Endothelial cell (in vitro differentiated cells): ENCODE data around the gene PCNX2. TPM values are rescaled to one million over a fixed set of nuclear protein-coding genes. Genes with fewer than 3 reads are reported as not detected.

Source experiments
- DNase-seq: peaks from one replicate; pipeline ENCODE4 v3.0.0; 2021; ENCODE audit warnings: low spot score
- H3K27ac Mint-ChIP-seq: one replicate; pipeline ENCODE4 v1.8.0; 2021; ENCODE audit warnings: mixed read lengths, inconsistent platforms; ENCODE audit not compliant: unreplicated experiment
- H3K27me3 Mint-ChIP-seq: one replicate; pipeline ENCODE4 v1.8.0; 2021; ENCODE audit warnings: mild to moderate bottlenecking, moderate library complexity, mixed read lengths, inconsistent platforms; ENCODE audit not compliant: unreplicated experiment
- H3K36me3 Mint-ChIP-seq: one replicate; pipeline ENCODE4 v1.8.0; 2021; ENCODE audit warnings: mild to moderate bottlenecking, low read depth, mixed read lengths, inconsistent platforms; ENCODE audit not compliant: unreplicated experiment
- H3K4me1 Mint-ChIP-seq: one replicate; pipeline ENCODE4 v1.8.0; 2021; ENCODE audit warnings: mild to moderate bottlenecking, mixed read lengths, inconsistent platforms; ENCODE audit not compliant: unreplicated experiment
- H3K4me3 Mint-ChIP-seq: one replicate; pipeline ENCODE4 v1.8.0; 2021; ENCODE audit warnings: mild to moderate bottlenecking, mixed read lengths, inconsistent platforms; ENCODE audit not compliant: unreplicated experiment
- H3K9me3 Mint-ChIP-seq: one replicate; pipeline ENCODE4 v1.8.0; 2021; ENCODE audit warnings: mixed read lengths, inconsistent platforms; ENCODE audit not compliant: unreplicated experiment
- total RNA-seq: library from RNA; stranded (reverse); fragmentation: NEBNext Ultra II Directional; extraction: Animal tissue kit (Norgen Biotek cat#: 25700); gene quantifications from one replicate; pipeline ENCODE4 v1.2.1, GENCODE V29; 2021; ENCODE audit not compliant: unreplicated experiment
- TF ChIP-seq, protein P1 (sequence below): fragments of 200-600 bp; sonication (generic); IDR thresholded peaks from one replicate; pipeline ENCODE4 v1.5.0; 2021; ENCODE audit warnings: antibody characterized with exemption; ENCODE audit not compliant: unreplicated experiment

PCNX2 gene
- total RNA-seq, 1 donor from 2014 or later: 24.0 TPM

DNA sequence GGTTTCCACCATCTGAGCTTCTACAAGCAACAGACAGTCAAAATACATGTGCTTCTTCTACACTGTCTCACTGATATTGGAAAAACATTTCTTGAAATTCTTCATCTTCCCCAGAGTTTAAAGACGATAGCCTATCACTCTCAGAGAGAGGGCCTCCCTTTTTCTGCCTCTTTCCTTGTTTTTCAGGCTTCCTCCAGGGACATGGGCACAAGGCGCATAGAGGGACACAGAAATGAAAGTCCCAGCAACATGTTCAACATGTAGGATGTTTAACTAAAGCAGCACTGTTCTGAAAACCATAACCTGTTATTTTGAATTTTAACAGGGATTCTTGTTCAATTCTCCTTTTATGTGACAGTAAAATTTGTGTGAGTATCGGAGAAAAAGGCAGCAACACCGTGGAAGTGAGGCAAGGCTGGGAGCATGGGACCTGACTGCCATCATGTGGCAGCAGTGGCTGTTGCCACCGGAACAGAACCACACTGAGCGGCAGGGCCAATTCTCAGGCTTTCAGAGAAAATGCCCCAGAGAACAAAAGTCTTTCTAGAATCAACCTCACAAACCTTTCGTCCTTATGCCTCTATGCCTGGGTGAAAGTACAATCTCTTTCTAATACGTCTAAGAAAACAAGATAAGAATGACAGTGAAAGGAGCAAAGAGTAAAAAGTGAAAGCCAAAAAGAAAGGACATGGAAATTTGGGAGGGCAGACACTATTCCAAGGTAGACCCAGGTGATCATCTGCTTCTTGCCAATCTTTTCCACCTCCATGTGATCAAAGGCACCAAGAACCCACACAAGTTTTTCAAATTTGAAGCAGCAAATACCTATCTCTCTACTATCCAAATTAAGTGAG lies 54.5 kb downstream of the PCNX2 start:
- peaks cover 4% of the 10 kb centered on the region for H3K36me3 Mint-ChIP-seq

DNA sequence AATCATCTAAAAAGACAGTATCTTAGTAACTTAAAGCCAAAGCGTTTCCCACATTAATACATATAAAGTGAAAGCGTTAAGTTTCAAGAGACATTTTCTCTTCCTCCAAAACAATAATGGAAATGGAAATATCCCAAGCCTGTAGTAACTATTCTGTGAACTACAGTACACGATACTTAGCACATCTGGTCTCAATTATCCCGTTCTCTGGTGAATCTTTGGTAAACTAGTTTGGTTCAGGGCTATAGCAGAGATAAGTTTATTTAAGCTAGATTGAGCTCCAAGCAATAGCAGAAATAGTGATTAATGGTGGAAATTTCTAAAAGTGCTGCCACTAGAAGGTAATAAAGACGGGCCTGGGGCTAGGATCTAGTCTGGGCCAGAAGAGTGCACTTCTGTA lies 55.2 kb downstream of the PCNX2 start:
- Mint-ChIP-seq H3K9me3 (no peaks in the 10 kb centered on the region), H3K36me3 (peaks cover 4% of the 10 kb centered on the region), H3K27me3 (peaks cover 1% of the 10 kb centered on the region), H3K4me1 (peaks cover 19% of the 10 kb centered on the region), H3K27ac (no peak overlapping the region), H3K4me3 (no peak overlapping the region)
- TF ChIP-seq, protein P1, sequence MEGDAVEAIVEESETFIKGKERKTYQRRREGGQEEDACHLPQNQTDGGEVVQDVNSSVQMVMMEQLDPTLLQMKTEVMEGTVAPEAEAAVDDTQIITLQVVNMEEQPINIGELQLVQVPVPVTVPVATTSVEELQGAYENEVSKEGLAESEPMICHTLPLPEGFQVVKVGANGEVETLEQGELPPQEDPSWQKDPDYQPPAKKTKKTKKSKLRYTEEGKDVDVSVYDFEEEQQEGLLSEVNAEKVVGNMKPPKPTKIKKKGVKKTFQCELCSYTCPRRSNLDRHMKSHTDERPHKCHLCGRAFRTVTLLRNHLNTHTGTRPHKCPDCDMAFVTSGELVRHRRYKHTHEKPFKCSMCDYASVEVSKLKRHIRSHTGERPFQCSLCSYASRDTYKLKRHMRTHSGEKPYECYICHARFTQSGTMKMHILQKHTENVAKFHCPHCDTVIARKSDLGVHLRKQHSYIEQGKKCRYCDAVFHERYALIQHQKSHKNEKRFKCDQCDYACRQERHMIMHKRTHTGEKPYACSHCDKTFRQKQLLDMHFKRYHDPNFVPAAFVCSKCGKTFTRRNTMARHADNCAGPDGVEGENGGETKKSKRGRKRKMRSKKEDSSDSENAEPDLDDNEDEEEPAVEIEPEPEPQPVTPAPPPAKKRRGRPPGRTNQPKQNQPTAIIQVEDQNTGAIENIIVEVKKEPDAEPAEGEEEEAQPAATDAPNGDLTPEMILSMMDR: no peak
- DNase-seq: no peak

More for the DNA sequence above, 54.5 kb downstream of the PCNX2 start:
- Mint-ChIP-seq H3K4me3 (no peak overlapping the region), H3K4me1 (peaks cover 19% of the 10 kb centered on the region), H3K27ac (no peak overlapping the region), H3K27me3 (peaks cover 1% of the 10 kb centered on the region), H3K9me3 (no peaks in the 10 kb centered on the region)
- TF ChIP-seq, protein P1: peak; percentile 29
- peak; percentile 68 for DNase-seq

- no peaks in the 10 kb centered on the region for H3K36me3 Mint-ChIP-seq
- no peaks in the 10 kb centered on the region for H3K9me3 Mint-ChIP-seq
- TF ChIP-seq, protein P1: no peak
- no peak overlapping the region for H3K27ac Mint-ChIP-seq
- H3K4me3 Mint-ChIP-seq: no peak overlapping the region
- H3K27me3 Mint-ChIP-seq: no peaks in the 10 kb centered on the region
- DNase-seq: no peak
- H3K4me1 Mint-ChIP-seq: peaks cover 26% of the 10 kb centered on the region
Observed at GRCh38 chr1:233238884-233239431, 56.6 kb downstream of the PCNX2 start.

- H3K4me1 Mint-ChIP-seq: peaks cover 31% of the 10 kb centered on the region
- no peaks in the 10 kb centered on the region for H3K9me3 Mint-ChIP-seq
- H3K27ac Mint-ChIP-seq: no peak overlapping the region
Observed at GRCh38 chr1:233237647-233238046, 57.9 kb downstream of the PCNX2 start.

More at GRCh38 chr1:233237647-233238046, 57.9 kb downstream of the PCNX2 start:
- Mint-ChIP-seq H3K4me3 (no peak overlapping the region), H3K36me3 (no peaks in the 10 kb centered on the region), H3K27me3 (no peaks in the 10 kb centered on the region)
- DNase-seq: no peak
- TF ChIP-seq, protein P1: no peak
